LNCaP clone FGC (cell line): ENCODE data around the gene PRKCH.

Source experiments
- DNase-seq: peaks from one replicate; pipeline ENCODE4 v3.0.0-alpha.2; 2011; ENCODE audit warnings: low read depth
- H3K4me3 ChIP-seq: 2 replicates; pipeline ENCODE4 v1.5.1; 2011; ENCODE audit warnings: mild to moderate bottlenecking, low read depth, low read length, control low read depth
- CTCF ChIP-seq: IDR thresholded peaks from 2 replicates; pipeline ENCODE4 v1.5.1; 2012; ENCODE audit warnings: mild to moderate bottlenecking; ENCODE audit not compliant: control insufficient read depth, insufficient read depth; ENCODE audit errors: extremely low read depth

Gene PRKCH

GRCh38 chr14:61398221-61398620 is 76.8 kb downstream of the PRKCH start:
- DNase-seq = no peak
- TF ChIP-seq CTCF = no peak
- no peak overlapping the region for H3K4me3 ChIP-seq

- TF ChIP-seq CTCF = no peak
These were observed 78.0 kb downstream of the PRKCH start for GRCh38 chr14:61399365-61399764.

GRCh38 chr14:61401461-61401860 is 80.1 kb downstream of the PRKCH start:
- no peak for DNase-seq
- no peak for TF ChIP-seq CTCF
- H3K4me3 ChIP-seq = no peak overlapping the region

More at GRCh38 chr14:61399365-61399764, 78.0 kb downstream of the PRKCH start:
- DNase-seq = no peak
- no peak overlapping the region for H3K4me3 ChIP-seq

- DNase-seq = no peak
- TF ChIP-seq CTCF = no peak
- H3K4me3 ChIP-seq = no peak overlapping the region
These were observed 82.0 kb downstream of the PRKCH start for GRCh38 chr14:61403411-61403810.

- H3K4me3 ChIP-seq = no peak overlapping the region
- no peak for TF ChIP-seq CTCF
- DNase-seq = no peak
These were observed 83.3 kb downstream of the PRKCH start for GRCh38 chr14:61404637-61405036.

GRCh38 chr14:61406198-61406597 is 84.8 kb downstream of the PRKCH start:
- H3K4me3 ChIP-seq = no peak overlapping the region
- no peak for TF ChIP-seq CTCF
- DNase-seq = no peak

- no peak for TF ChIP-seq CTCF
- no peak for DNase-seq
- H3K4me3 ChIP-seq = no peak overlapping the region
These were observed 85.3 kb downstream of the PRKCH start for GRCh38 chr14:61406675-61407074.
